ENCODE measurements around the gene TBX20.
"Not testable (repeated sequence)": the region's sequence is repeated elsewhere in the genome, so short reads cannot be mapped to it uniquely, and the experiment has no call there.

TBX20 gene

GRCh38 chr7:35255443-35256255, 1.7 kb upstream of the TBX20 start:
- no peak for DNase-seq

GRCh38 chr7:35254496-35255442, 869 bp upstream of the TBX20 start:
- DNase-seq = no peak

GRCh38 chr7:35253460-35253709, 515 bp downstream of the TBX20 start:
- DNase-seq = peak; percentile 28 to 77 (median 72)

- no peak for DNase-seq
Observed at GRCh38 chr7:35252612-35253459, 1.1 kb downstream of the TBX20 start.

GRCh38 chr7:35251606-35252310, 2.1 kb downstream of the TBX20 start:
- DNase-seq = no peak

- DNase-seq = no peak
Observed at GRCh38 chr7:35250941-35251340, 3.0 kb downstream of the TBX20 start.

GRCh38 chr7:35250452-35250851, 3.4 kb downstream of the TBX20 start:
- no peak for DNase-seq

- no peak for DNase-seq
Observed at GRCh38 chr7:35249537-35249907, 4.4 kb downstream of the TBX20 start.

- no peak for DNase-seq
Observed at GRCh38 chr7:35248576-35249536, 5.0 kb downstream of the TBX20 start.

GRCh38 chr7:35246819-35247218, 7.1 kb downstream of the TBX20 start:
- no peak for DNase-seq

GRCh38 chr7:35241884-35242283, 12.0 kb downstream of the TBX20 start:
- DNase-seq = no peak

- no peak for DNase-seq
Observed at GRCh38 chr7:35241436-35241835, 12.5 kb downstream of the TBX20 start.

- not testable (repeated sequence) for DNase-seq
Observed at GRCh38 chr7:35241008-35241407, 12.9 kb downstream of the TBX20 start.

GRCh38 chr7:35238456-35238855, 15.4 kb downstream of the TBX20 start:
- DNase-seq = not testable (repeated sequence)

GRCh38 chr7:35232994-35233393, 20.9 kb downstream of the TBX20 start:
- DNase-seq = no peak

GRCh38 chr7:35231221-35231620, 22.7 kb downstream of the TBX20 start:
- not testable (repeated sequence) for DNase-seq

- DNase-seq = not testable (repeated sequence)
Observed at GRCh38 chr7:35229116-35229780, 24.7 kb downstream of the TBX20 start.

- not testable (repeated sequence) for DNase-seq
Observed at GRCh38 chr7:35228496-35229051, 25.3 kb downstream of the TBX20 start.

GRCh38 chr7:35227438-35227837, 26.5 kb downstream of the TBX20 start:
- peak in 1 of 3 experiments; percentile 10 for DNase-seq

GRCh38 chr7:35222445-35222844, 31.5 kb downstream of the TBX20 start:
- DNase-seq = not testable (repeated sequence)

Measured in NCI-H1417 (cell line).